Liver (tissue), 9 donors: ENCODE measurements around the gene BHLHA15. TPM values are rescaled to one million over a fixed set of nuclear protein-coding genes. Genes with fewer than 3 reads are reported as not detected.
"Not testable (repeated sequence)": the region's sequence is repeated elsewhere in the genome, so short reads cannot be mapped to it uniquely, and the experiment has no call there.

Source experiments
- DNase-seq: peaks from one replicate; pipeline ENCODE4 v3.0.0-alpha.2; 2017; ENCODE audit warnings: low spot score
- H3K27ac ChIP-seq, 2 donors: one replicate each; pipeline ENCODE4 v1.7.0; 2013; ENCODE audit warnings: inconsistent platforms in 2 of 2, low read length in 2 of 2, control low read depth in 1 of 2, low read depth in 1 of 2, mild to moderate bottlenecking in 1 of 2
- H3K27me3 ChIP-seq, 4 donors: one replicate each; pipeline versions ENCODE4 v1.6.1 to v1.7.0; 2013; ENCODE audit warnings: low read length in 3 of 4, inconsistent platforms in 1 of 4, mild to moderate bottlenecking in 1 of 4, moderate library complexity in 1 of 4; ENCODE audit not compliant: control insufficient read depth in 4 of 4, insufficient read depth in 4 of 4
- H3K36me3 ChIP-seq, 4 donors: one replicate each; pipeline versions ENCODE4 v1.6.1 to v1.7.0; 2013; ENCODE audit warnings: low read length in 3 of 4, mild to moderate bottlenecking in 3 of 4, low read depth in 1 of 4, moderate library complexity in 1 of 4; ENCODE audit not compliant: control insufficient read depth in 4 of 4, insufficient read depth in 3 of 4
- H3K4me1 ChIP-seq, 4 donors: one replicate each; pipeline versions ENCODE4 v1.6.1 to v1.7.0; 2013; ENCODE audit warnings: low read length in 3 of 4, mild to moderate bottlenecking in 3 of 4, moderate library complexity in 1 of 4; ENCODE audit not compliant: control insufficient read depth in 4 of 4, insufficient read depth in 4 of 4
- H3K4me3 ChIP-seq, 3 donors: one replicate each; pipeline versions ENCODE4 v1.6.1 to v1.7.0; 2013; ENCODE audit warnings: low read length in 3 of 3, control low read depth in 1 of 3, low read depth in 1 of 3, mild to moderate bottlenecking in 1 of 3
- H3K9ac ChIP-seq, 2 donors: one replicate each; pipeline ENCODE4 v1.7.0; 2013; ENCODE audit warnings: low read length in 2 of 2, mild to moderate bottlenecking in 2 of 2, moderate library complexity in 2 of 2, control low read depth in 1 of 2, low read depth in 1 of 2
- H3K9me3 ChIP-seq, 4 donors: one replicate each; pipeline versions ENCODE4 v1.6.1 to v1.7.0; 2013; ENCODE audit warnings: low read length in 3 of 4; ENCODE audit not compliant: control insufficient read depth in 4 of 4
- EGR1 ChIP-seq, 2 donors: IDR thresholded peaks; 2 replicates each; pipeline ENCODE4 v1.6.1; 2016 to 2018; ENCODE audit warnings: antibody characterized with exemption in 2 of 2, low read depth in 2 of 2
- FOXA1 ChIP-seq: IDR thresholded peaks from 2 replicates; pipeline ENCODE4 v1.6.1; 2016; ENCODE audit warnings: antibody characterized with exemption
- FOXA2 ChIP-seq: IDR thresholded peaks from 2 replicates; pipeline ENCODE4 v1.6.1; 2016; ENCODE audit warnings: antibody characterized with exemption
- GABPA ChIP-seq, 2 donors: IDR thresholded peaks in 1 of 2; conservative IDR thresholded peaks in 1 of 2; 2 replicates each; pipeline ENCODE4 v1.6.1; 2016; ENCODE audit warnings: antibody characterized with exemption in 2 of 2, mild to moderate bottlenecking in 1 of 2, moderate library complexity in 1 of 2
- HNF4A ChIP-seq, 2 donors: conservative IDR thresholded peaks; 2 replicates each; pipeline ENCODE4 v1.6.1; 2016; ENCODE audit warnings: antibody characterized with exemption in 2 of 2, mild to moderate bottlenecking in 2 of 2
- HNF4G ChIP-seq: IDR thresholded peaks from 2 replicates; pipeline ENCODE4 v1.6.1; 2016; ENCODE audit warnings: antibody characterized with exemption
- JUND ChIP-seq, 2 donors: IDR thresholded peaks; 2 replicates each; pipeline ENCODE4 v1.6.1; 2016; ENCODE audit warnings: antibody characterized with exemption in 2 of 2
- NR2F2 ChIP-seq: IDR thresholded peaks from 2 replicates; pipeline ENCODE4 v1.6.1; 2016; ENCODE audit warnings: antibody characterized with exemption
- RAD21 ChIP-seq, 2 donors: IDR thresholded peaks; 2 replicates each; pipeline ENCODE4 v1.6.1; 2016; ENCODE audit warnings: antibody characterized with exemption in 2 of 2, mild to moderate bottlenecking in 2 of 2
- RXRA ChIP-seq, 2 donors: IDR thresholded peaks; 2 replicates each; pipeline ENCODE4 v1.6.1; 2017 to 2018; ENCODE audit warnings: antibody characterized with exemption in 2 of 2, mild to moderate bottlenecking in 1 of 2
- SP1 ChIP-seq: IDR thresholded peaks from 2 replicates; pipeline ENCODE4 v1.6.1; 2018; ENCODE audit warnings: antibody characterized with exemption, mild to moderate bottlenecking
- TAF1 ChIP-seq: conservative IDR thresholded peaks from 2 replicates; pipeline ENCODE4 v1.6.1; 2016; ENCODE audit warnings: antibody characterized with exemption, mild to moderate bottlenecking
- YY1 ChIP-seq: IDR thresholded peaks from 2 replicates; pipeline ENCODE4 v1.6.1; 2016; ENCODE audit warnings: antibody characterized with exemption, mild to moderate bottlenecking
- WGBS: extraction: QIAGEN DNeasy Blood & Tissue Kit; methylation state at CpG from one replicate; pipeline ENCODE4 v1.1.7; 2013; 5-methylcytosine and 5-hydroxymethylcytosine counted together
- polyA plus RNA-seq, 2 donors: library from polyadenylated mRNA; stranded (reverse) in 1 of 2; unstranded in 1 of 2; fragments of 200-250 nt in 1 of 2; fragments of >200 nt in 1 of 2; fragmentation: Nextera tagmentation in 1 of 2; extraction: Ambion mirVana in 1 of 2; gene quantifications; one replicate each; pipeline versions ENCODE4 v1.2.1 to v1.2.3, GENCODE V29; 2013 to 2015
- total RNA-seq, 2 donors: library from RNA; depleted of rRNA; stranded (reverse); fragments of >200 nt; gene quantifications; one replicate each; pipeline ENCODE4 v1.2.3, GENCODE V29; 2014
- TF ChIP-seq, protein P1 (sequence below): fragments of 150-350 bp; IDR thresholded peaks from 2 replicates; pipeline ENCODE4 v1.5.1; 2017; ENCODE audit warnings: improper control_type of control experiment, low read depth, low read length; ENCODE audit not compliant: missing input control
- TF ChIP-seq, protein P2 (sequence below): IDR thresholded peaks from 2 replicates; pipeline ENCODE4 v1.6.1; 2016; ENCODE audit warnings: antibody characterized with exemption, mild to moderate bottlenecking
- TF ChIP-seq, protein P3 (sequence below): IDR thresholded peaks from 2 replicates; pipeline ENCODE4 v1.6.1; 2016; ENCODE audit warnings: antibody characterized with exemption
- TF ChIP-seq, protein P4 (sequence below): IDR thresholded peaks from 2 replicates; pipeline ENCODE4 v1.6.1; 2016; ENCODE audit warnings: antibody characterized with exemption
- TF ChIP-seq, protein P5 (sequence below): IDR thresholded peaks from 2 replicates; pipeline ENCODE4 v1.6.1; 2016; ENCODE audit warnings: antibody characterized with exemption
- donor health status: healthy.
- donor health status: healthy.
- donor health status: healthy.
- donor health status: healthy.
- donor health status: healthy.

Gene BHLHA15
- total and polyA plus RNA-seq, 4 donors, result 1.0 to 28.9 (median 7.6) TPM

DNA sequence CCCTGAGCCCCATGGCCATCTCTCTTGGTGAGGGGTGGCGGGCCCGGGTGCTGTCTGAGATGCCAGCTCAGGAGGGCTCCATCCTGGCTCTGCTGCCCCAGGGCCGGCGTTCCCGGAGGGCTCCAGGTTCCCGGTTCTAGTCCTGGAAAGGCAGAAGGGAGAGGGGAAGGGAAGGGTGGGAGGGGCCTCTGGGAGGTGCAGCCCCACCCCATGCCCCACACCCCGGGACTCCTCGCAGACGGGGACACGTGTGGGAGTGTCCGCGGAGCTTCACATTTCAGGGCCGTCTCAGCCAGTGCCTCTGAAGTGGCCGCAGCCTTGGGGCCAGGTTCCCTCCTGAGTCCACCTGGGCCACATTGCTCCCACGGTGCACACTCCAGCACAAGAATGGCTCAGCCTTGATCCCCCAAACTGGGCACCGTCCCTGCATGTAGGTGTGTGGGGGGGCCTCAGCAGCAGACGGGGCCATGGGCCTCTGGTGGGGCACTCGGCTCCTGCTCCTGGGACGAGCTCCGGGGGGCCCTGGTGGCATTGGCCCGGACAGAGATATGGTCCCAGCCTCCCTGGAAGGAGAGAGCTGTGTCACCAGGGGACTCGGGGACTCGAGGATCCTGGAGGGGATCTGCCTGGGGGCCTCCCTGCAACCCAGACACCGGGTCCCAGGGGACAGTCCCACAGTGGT, 5.8 kb downstream of the BHLHA15 start (continued):
- TF ChIP-seq, protein P1, sequence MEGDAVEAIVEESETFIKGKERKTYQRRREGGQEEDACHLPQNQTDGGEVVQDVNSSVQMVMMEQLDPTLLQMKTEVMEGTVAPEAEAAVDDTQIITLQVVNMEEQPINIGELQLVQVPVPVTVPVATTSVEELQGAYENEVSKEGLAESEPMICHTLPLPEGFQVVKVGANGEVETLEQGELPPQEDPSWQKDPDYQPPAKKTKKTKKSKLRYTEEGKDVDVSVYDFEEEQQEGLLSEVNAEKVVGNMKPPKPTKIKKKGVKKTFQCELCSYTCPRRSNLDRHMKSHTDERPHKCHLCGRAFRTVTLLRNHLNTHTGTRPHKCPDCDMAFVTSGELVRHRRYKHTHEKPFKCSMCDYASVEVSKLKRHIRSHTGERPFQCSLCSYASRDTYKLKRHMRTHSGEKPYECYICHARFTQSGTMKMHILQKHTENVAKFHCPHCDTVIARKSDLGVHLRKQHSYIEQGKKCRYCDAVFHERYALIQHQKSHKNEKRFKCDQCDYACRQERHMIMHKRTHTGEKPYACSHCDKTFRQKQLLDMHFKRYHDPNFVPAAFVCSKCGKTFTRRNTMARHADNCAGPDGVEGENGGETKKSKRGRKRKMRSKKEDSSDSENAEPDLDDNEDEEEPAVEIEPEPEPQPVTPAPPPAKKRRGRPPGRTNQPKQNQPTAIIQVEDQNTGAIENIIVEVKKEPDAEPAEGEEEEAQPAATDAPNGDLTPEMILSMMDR, result no peak
- TF ChIP-seq TAF1 (no peak), FOXA1 (no peak), GABPA (IDR thresholded peaks at IDR 0.05 in 1 of 2, conservative IDR thresholded peaks at IDR 0.05 in 1 of 2) (no peak), NR2F2 (no peak), JUND (IDR thresholded peaks at IDR 0.05) (no peak), SP1 (no peak)

DNA sequence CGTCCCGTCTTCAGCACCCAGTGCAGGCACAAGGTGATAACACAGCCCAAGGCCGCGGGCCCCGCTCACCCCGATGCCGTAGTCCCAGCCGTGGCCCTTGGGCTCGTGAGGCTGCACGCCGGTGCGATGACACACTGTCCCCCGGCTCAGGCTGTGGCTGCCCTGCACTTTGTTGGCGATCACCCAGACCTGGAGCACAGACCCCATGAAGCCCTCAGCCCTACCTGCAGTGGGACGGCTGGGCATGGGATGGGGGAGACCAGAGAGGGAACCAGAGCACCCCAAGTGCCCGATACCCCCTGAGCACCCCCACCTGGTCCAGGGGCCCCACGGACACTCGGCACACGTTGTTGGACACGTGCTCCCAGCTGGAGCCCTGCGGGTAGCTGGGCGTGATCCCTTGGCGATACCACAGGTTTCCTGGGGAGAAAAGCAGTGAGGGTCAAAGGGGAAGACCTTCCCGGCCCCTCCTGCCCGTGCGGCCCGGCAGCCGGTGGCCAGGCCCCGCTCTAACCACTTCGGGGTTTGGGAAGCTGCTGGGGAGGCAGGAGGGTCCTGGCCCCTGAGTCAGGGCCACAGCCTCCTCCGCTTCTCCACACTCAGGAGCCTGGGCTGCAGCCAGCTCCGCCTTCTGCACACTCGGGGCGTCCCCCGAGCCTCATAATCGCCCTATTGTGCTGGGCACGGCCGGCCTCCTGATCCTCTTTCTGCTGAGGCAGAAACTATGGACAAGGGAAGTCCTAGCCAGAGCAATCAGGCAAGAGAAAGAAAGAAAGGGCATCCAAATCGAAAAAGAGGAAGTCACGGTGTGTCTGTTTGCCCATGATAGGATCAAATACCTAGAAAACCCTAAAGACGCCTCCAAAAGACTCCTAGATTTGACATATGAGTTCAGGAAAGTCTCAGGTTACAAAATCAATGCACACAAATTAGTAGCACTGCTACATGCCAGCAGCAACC, 6.7 kb downstream of the BHLHA15 start:
- Histone ChIP-seq H3K4me1 (peaks cover 0 to 4% (median 0%) of the 10 kb centered on the region in 4 donors), H3K27me3 (no peaks in the 10 kb centered on the region), H3K9me3 (no peaks in the 10 kb centered on the region), H3K27ac (no peak overlapping the region), H3K36me3 (peaks cover 0 to 12% (median 6%) of the 10 kb centered on the region in 4 donors), H3K4me3 (no peak overlapping the region), H3K9ac (no peak overlapping the region)
- no peak for DNase-seq
- WGBS, result 86% methylated on average over 41 of the region's 41 CpGs
- TF ChIP-seq JUND (IDR thresholded peaks at IDR 0.05) (no peak), FOXA1 (no peak), RAD21 (IDR thresholded peaks at IDR 0.05) (no peak), YY1 (no peak), NR2F2 (no peak), EGR1 (IDR thresholded peaks at IDR 0.05; ENCODE audit: low read depth in 2 of 2) (no peak), HNF4A (conservative IDR thresholded peaks at IDR 0.05) (no peak), TAF1 (no peak), SP1 (no peak), GABPA (IDR thresholded peaks at IDR 0.05 in 1 of 2, conservative IDR thresholded peaks at IDR 0.05 in 1 of 2) (no peak), HNF4G (no peak), FOXA2 (no peak), RXRA (IDR thresholded peaks at IDR 0.05) (no peak)
- TF ChIP-seq, protein P2, sequence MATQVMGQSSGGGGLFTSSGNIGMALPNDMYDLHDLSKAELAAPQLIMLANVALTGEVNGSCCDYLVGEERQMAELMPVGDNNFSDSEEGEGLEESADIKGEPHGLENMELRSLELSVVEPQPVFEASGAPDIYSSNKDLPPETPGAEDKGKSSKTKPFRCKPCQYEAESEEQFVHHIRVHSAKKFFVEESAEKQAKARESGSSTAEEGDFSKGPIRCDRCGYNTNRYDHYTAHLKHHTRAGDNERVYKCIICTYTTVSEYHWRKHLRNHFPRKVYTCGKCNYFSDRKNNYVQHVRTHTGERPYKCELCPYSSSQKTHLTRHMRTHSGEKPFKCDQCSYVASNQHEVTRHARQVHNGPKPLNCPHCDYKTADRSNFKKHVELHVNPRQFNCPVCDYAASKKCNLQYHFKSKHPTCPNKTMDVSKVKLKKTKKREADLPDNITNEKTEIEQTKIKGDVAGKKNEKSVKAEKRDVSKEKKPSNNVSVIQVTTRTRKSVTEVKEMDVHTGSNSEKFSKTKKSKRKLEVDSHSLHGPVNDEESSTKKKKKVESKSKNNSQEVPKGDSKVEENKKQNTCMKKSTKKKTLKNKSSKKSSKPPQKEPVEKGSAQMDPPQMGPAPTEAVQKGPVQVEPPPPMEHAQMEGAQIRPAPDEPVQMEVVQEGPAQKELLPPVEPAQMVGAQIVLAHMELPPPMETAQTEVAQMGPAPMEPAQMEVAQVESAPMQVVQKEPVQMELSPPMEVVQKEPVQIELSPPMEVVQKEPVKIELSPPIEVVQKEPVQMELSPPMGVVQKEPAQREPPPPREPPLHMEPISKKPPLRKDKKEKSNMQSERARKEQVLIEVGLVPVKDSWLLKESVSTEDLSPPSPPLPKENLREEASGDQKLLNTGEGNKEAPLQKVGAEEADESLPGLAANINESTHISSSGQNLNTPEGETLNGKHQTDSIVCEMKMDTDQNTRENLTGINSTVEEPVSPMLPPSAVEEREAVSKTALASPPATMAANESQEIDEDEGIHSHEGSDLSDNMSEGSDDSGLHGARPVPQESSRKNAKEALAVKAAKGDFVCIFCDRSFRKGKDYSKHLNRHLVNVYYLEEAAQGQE, result no peak
- TF ChIP-seq, protein P3, sequence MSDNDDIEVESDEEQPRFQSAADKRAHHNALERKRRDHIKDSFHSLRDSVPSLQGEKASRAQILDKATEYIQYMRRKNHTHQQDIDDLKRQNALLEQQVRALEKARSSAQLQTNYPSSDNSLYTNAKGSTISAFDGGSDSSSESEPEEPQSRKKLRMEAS, result no peak
- TF ChIP-seq, protein P1, result no peak
- TF ChIP-seq, protein P4, sequence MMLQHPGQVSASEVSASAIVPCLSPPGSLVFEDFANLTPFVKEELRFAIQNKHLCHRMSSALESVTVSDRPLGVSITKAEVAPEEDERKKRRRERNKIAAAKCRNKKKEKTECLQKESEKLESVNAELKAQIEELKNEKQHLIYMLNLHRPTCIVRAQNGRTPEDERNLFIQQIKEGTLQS, result no peak
- TF ChIP-seq, protein P5, sequence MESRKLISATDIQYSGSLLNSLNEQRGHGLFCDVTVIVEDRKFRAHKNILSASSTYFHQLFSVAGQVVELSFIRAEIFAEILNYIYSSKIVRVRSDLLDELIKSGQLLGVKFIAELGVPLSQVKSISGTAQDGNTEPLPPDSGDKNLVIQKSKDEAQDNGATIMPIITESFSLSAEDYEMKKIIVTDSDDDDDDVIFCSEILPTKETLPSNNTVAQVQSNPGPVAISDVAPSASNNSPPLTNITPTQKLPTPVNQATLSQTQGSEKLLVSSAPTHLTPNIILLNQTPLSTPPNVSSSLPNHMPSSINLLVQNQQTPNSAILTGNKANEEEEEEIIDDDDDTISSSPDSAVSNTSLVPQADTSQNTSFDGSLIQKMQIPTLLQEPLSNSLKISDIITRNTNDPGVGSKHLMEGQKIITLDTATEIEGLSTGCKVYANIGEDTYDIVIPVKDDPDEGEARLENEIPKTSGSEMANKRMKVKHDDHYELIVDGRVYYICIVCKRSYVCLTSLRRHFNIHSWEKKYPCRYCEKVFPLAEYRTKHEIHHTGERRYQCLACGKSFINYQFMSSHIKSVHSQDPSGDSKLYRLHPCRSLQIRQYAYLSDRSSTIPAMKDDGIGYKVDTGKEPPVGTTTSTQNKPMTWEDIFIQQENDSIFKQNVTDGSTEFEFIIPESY, result no peak

DNA sequence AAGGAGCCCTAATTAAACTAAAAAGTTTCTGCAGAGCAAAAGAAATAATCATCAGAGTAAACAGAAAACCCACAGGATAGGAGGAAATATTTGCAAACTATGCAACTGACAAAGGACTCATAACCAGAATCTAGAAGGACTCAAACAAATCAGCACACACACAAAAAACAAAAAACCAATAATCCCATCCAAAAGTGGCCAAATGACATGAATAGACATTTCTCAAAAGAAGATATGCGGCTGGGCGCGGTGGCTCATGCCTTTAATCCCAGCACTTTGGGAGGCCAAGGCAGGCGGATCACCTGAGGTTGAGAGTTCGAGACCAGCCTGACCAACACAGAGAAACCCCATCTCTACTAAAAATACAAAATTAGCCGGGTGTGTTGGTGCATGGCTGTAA, 8.1 kb downstream of the BHLHA15 start:
- WGBS, result 96% methylated on average over 6 of the region's 6 CpGs
- not testable (repeated sequence) for H3K4me3 ChIP-seq, H3K9me3 ChIP-seq, H3K4me1 ChIP-seq, H3K9ac ChIP-seq, DNase-seq, H3K27me3 ChIP-seq, H3K27ac ChIP-seq
- H3K36me3 ChIP-seq, result peaks cover 0 to 12% (median 7%) of the 10 kb centered on the region in 4 donors
